Hepatocyte (in vitro differentiated cells): ENCODE measurements around the gene EEF2. TPM values are rescaled to one million over a fixed set of nuclear protein-coding genes. Genes with fewer than 3 reads are reported as not detected.

Source experiments
- DNase-seq: peaks from one replicate; pipeline ENCODE4 v3.0.0-alpha.2; 2016; ENCODE audit warnings: low spot score
- H2AFZ ChIP-seq: fragments of 200-600 bp; sonication (generic); 2 replicates; pipeline ENCODE4 v1.6.0; 2016; ENCODE audit warnings: antibody characterized with exemption, mild to moderate bottlenecking
- H3K27ac ChIP-seq: fragments of 200-600 bp; sonication (generic); 2 replicates; pipeline ENCODE4 v1.5.1; 2016; ENCODE audit warnings: mild to moderate bottlenecking
- H3K27me3 ChIP-seq: fragments of 200-600 bp; sonication (generic); 2 replicates; pipeline ENCODE4 v1.6.1; 2016
- H3K36me3 ChIP-seq: fragments of 200-600 bp; sonication (generic); replicated peaks from 2 replicates; pipeline ENCODE4 v1.5.1; 2016; ENCODE audit warnings: low read depth; ENCODE audit not compliant: insufficient read depth
- H3K4me1 ChIP-seq: fragments of 200-600 bp; sonication (generic); 2 replicates; pipeline ENCODE4 v1.5.1; 2016; ENCODE audit warnings: mild to moderate bottlenecking, moderate library complexity; ENCODE audit not compliant: insufficient read depth
- H3K4me2 ChIP-seq: fragments of 200-600 bp; sonication (generic); 2 replicates; pipeline ENCODE4 v1.6.0; 2016
- H3K4me3 ChIP-seq: fragments of 200-600 bp; sonication (generic); 2 replicates; pipeline ENCODE4 v1.5.1; 2016; ENCODE audit warnings: mild to moderate bottlenecking
- H3K79me2 ChIP-seq: fragments of 200-600 bp; sonication (generic); 2 replicates; pipeline ENCODE4 v1.6.0; 2017; ENCODE audit warnings: mild to moderate bottlenecking
- H3K9me2 ChIP-seq: fragments of 200-600 bp; sonication (generic); replicated peaks from 2 replicates; pipeline ENCODE4 v1.6.0; 2017; ENCODE audit warnings: mild to moderate bottlenecking; ENCODE audit not compliant: insufficient read depth
- H3K9me3 ChIP-seq: fragments of 200-600 bp; sonication (generic); 2 replicates; pipeline ENCODE4 v1.5.1; 2016; ENCODE audit warnings: low read depth, mild to moderate bottlenecking
- H4K20me1 ChIP-seq: fragments of 200-600 bp; sonication (generic); 2 replicates; pipeline ENCODE4 v1.6.0; 2016; ENCODE audit warnings: mild to moderate bottlenecking; ENCODE audit not compliant: insufficient read depth, poor library complexity, severe bottlenecking
- CTCF ChIP-seq: fragments of 200-600 bp; sonication (generic); IDR thresholded peaks from 2 replicates; pipeline ENCODE4 v1.5.1; 2016; ENCODE audit warnings: antibody characterized with exemption, mild to moderate bottlenecking; ENCODE audit not compliant: poor library complexity
- EZH2 ChIP-seq: fragments of 200-600 bp; sonication (generic); IDR thresholded peaks from 2 replicates; pipeline ENCODE4 v1.6.1; 2016; ENCODE audit warnings: antibody characterized with exemption, mild to moderate bottlenecking, borderline replicate concordance
- EZH2phosphoT487 ChIP-seq: fragments of 200-600 bp; sonication (generic); IDR thresholded peaks from one replicate; pipeline ENCODE4 v1.6.1; 2018; ENCODE audit warnings: antibody characterized with exemption, mild to moderate bottlenecking, low read depth, moderate library complexity; ENCODE audit not compliant: unreplicated experiment, severe bottlenecking
- WGBS: methylation state at CpG from one replicate; pipeline ENCODE4 v1.1.6; 2016; ENCODE audit warnings: low lambda C conversion rate; ENCODE audit errors: missing lambda C conversion rate; 5-methylcytosine and 5-hydroxymethylcytosine counted together
- polyA plus RNA-seq: library from polyadenylated mRNA; unstranded; fragments of >200 nt; fragmentation: Nextera tagmentation; extraction: Ambion mirVana; gene quantifications from 2 replicates; pipeline ENCODE4 v1.2.1, GENCODE V29; 2016
- total RNA-seq: library from RNA; depleted of rRNA; stranded (reverse); fragments of >200 nt; gene quantifications from 2 replicates; pipeline ENCODE4 v1.2.3, GENCODE V29; 2014

Gene EEF2
- total and polyA plus RNA-seq, 2 experiments from 2014 or later = 526 to 1,740 TPM

- no peaks in the 10 kb centered on the region for H3K27me3 ChIP-seq
- H3K4me3 ChIP-seq = no peak overlapping the region
- no peak for DNase-seq
- H3K9me2 ChIP-seq = no peaks in the 10 kb centered on the region
- TF ChIP-seq EZH2phosphoT487 (no peak), EZH2 (no peak), CTCF (no peak)
- peaks cover 6% of the 10 kb centered on the region for H3K4me1 ChIP-seq
- H2AFZ ChIP-seq = no peak overlapping the region
- H4K20me1 ChIP-seq = peaks cover 99% of the 10 kb centered on the region
- WGBS = 96% methylated on average over 25 of the region's 25 CpGs
- no peaks in the 10 kb centered on the region for H3K9me3 ChIP-seq
- H3K36me3 ChIP-seq = no peaks in the 10 kb centered on the region
- H3K4me2 ChIP-seq = no peak overlapping the region
- no peak overlapping the region for H3K27ac ChIP-seq
- H3K79me2 ChIP-seq = peaks cover 83% of the 10 kb centered on the region
Measured at GRCh38 chr19:3979674-3980352, 5.5 kb downstream of the EEF2 start.

GRCh38 chr19:3979289-3979673 is 6.0 kb downstream of the EEF2 start:
- no peak for DNase-seq
- TF ChIP-seq CTCF = no peak
- Histone ChIP-seq H3K4me3 (no peak overlapping the region), H4K20me1 (peaks cover 94% of the 10 kb centered on the region), H3K9me3 (no peaks in the 10 kb centered on the region), H3K4me1 (peaks cover 6% of the 10 kb centered on the region), H3K36me3 (no peaks in the 10 kb centered on the region), H3K27ac (no peak overlapping the region), H2AFZ (no peak overlapping the region), H3K27me3 (no peaks in the 10 kb centered on the region), H3K9me2 (no peaks in the 10 kb centered on the region), H3K79me2 (peaks cover 77% of the 10 kb centered on the region), H3K4me2 (no peak overlapping the region)
- over 99% methylated on average over 18 of the region's 18 CpGs for WGBS

- whole genome bisulfite sequencing = 95% methylated on average over 19 of the region's 19 CpGs
- Histone ChIP-seq H3K4me2 (no peak overlapping the region), H3K36me3 (no peaks in the 10 kb centered on the region), H3K4me1 (no peaks in the 10 kb centered on the region), H3K27ac (no peak overlapping the region), H2AFZ (no peak overlapping the region), H3K9me3 (no peaks in the 10 kb centered on the region), H3K4me3 (no peak overlapping the region), H3K9me2 (no peaks in the 10 kb centered on the region), H3K79me2 (peaks cover 66% of the 10 kb centered on the region), H3K27me3 (no peaks in the 10 kb centered on the region), H4K20me1 (peaks cover 82% of the 10 kb centered on the region)
- TF ChIP-seq EZH2phosphoT487 (no peak), CTCF (no peak), EZH2 (no peak)
- no peak for DNase-seq
Measured at GRCh38 chr19:3978145-3978544, 7.1 kb downstream of the EEF2 start.
